Gastrocnemius medialis (tissue), 4 donors: ENCODE results near the gene NBPF3.

Source experiments
- CTCF ChIP-seq, 5 experiments: fragments of 450-650 bp in 3 of 5; fragments of 200-600 bp in 2 of 5; sonication (generic) in 2 of 5; IDR thresholded peaks in 4 of 5; conservative IDR thresholded peaks in 1 of 5; 1 replicate in 4 of 5; 2 replicates in 1 of 5; pipeline ENCODE4 v1.5.1; 2016 to 2019; ENCODE audit warnings: antibody characterized with exemption in 5 of 5, mild to moderate bottlenecking in 3 of 5, moderate library complexity in 3 of 5
- POLR2A ChIP-seq, 2 donors: fragments of 450-650 bp; IDR thresholded peaks; one replicate each; pipeline ENCODE4 v1.6.1; 2017; ENCODE audit warnings: antibody characterized with exemption in 2 of 2, mild to moderate bottlenecking in 2 of 2, moderate library complexity in 2 of 2

GRCh38 chr1:21436488-21437340 is 3.2 kb upstream of the NBPF3 start:
- TF ChIP-seq CTCF (IDR thresholded peaks at IDR 0.05 in 4 of 5, conservative IDR thresholded peaks at IDR 0.05 in 1 of 5) (no peak), POLR2A (IDR thresholded peaks at IDR 0.05) (no peak)
